Activated gamma-delta T cell treated with anti-CD3 and anti-CD28 coated beads, Interleukin-2, amount 50 U/mL, for 16 hours (primary cell): ENCODE measurements around the gene NUDT16.
A peak's percentile ranks its signal among the peaks of the same experiment; 100 is the strongest.
"Not testable (repeated sequence)": the region's sequence is repeated elsewhere in the genome, so short reads cannot be mapped to it uniquely, and the experiment has no call there.

ENCODE experiments used
- DNase-seq: peaks from one replicate; pipeline ENCODE4 v3.0.0-alpha.2; 2020; ENCODE audit warnings: low read depth

Gene NUDT16

DNA sequence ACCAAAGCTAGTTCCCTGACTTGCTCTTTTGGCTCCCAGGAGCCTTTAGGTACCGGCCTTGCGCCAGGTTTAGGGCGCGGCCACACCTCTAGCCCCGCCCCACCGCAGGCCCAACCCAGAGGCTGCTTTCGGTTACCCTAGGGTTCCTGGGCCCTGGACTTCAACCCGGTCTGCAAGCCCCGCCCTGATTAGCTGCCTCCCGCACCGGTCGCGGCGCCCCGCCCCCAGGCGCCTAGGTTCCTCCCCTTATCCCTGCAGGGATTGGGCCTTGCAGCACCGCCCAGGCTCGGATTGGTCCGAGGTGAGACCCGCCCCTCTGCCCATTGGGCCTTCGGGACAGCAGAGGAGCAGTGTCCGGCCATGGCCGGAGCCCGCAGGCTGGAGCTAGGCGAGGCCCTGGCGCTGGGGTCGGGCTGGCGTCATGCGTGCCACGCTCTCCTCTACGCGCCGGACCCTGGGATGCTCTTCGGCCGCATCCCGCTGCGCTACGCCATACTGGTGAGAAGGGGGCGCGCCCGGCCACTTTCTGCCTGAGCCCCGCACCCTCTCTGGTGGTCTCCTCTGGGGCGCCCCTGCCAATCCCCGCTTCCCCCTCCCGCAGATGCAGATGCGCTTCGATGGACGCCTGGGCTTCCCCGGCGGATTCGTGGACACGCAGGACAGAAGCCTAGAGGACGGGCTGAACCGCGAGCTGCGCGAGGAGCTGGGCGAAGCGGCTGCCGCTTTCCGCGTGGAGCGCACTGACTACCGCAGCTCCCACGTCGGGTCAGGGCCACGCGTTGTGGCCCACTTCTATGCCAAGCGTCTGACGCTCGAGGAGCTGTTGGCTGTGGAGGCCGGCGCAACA lies at the start of gene NUDT16:
Gene NUDT16, plus strand, starts transcription at position 330 of the 847 bp plus-strand sequence. Its CDS starts 31 bp downstream, at position 361.
- DNase-seq: peak; percentile 95

DNA sequence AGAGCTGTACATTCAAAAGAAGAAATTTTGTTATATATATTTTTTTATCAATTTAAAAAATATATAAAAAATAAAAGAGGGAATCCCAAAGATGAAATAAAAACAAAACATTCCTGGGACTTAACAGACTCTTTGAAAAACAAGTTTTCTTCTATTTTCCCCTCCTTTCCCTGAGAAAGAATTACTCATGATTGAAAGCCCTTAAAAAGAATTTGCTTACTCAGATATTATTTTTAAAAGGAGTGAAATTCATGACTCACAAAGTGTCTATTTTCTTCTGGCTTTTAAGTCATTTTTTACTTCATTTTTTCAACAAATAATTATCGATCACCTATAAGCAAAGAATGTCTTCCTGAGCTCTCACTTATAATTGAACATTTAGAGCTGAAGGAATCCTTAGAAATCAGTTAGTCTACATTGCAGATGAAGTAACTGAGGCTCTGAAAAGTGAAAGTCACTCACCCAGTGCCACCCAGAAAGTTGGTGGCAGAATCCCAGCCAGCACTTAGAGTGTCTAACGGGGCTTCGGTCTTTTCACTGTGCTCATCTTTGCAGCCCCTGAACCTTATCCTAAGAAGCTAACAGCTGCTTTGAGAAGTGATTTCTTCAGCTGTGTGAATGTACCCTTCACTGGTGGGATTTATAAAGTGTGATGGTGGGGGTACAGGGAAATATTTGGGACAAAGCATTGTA lies 42.5 kb upstream of the NUDT16 start:
- no peak for DNase-seq

DNA sequence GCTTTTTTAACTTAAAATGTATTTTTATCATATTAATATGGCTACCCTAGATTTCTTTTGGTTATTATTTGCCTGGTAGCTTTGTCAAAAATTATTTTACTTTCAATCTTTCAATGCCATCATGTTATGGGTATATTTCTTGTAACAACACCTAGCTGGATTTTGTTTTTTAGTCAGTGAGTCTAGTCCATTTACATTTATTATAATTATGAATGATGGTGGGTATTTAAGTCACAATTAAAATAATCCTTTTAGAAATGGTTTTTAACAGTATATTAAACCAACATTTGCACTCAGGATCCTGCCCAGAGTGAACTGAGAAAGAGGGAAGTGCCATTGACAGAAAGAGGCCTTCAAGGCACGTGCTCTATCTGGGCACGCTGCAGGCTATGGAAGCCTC lies 39.8 kb upstream of the NUDT16 start:
- no peak for DNase-seq

DNA sequence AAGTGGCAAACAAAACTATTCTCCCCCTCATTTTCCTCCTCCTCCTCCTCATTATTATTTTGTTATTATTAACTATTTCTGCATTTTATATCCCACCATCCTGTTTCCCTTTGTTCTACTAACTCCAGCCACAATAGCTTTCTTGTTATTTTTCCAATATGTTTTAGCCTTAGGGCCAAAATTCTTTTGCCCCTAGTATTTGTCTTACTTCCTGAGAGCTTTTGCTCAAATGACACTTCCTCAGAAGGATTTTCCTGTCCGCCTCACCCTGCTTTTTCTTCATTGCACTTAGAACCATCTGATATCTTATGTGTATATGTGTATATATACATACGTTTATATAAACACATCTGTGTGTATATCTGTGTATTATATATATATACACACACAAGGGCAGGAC lies 32.7 kb upstream of the NUDT16 start:
- no peak for DNase-seq

DNA sequence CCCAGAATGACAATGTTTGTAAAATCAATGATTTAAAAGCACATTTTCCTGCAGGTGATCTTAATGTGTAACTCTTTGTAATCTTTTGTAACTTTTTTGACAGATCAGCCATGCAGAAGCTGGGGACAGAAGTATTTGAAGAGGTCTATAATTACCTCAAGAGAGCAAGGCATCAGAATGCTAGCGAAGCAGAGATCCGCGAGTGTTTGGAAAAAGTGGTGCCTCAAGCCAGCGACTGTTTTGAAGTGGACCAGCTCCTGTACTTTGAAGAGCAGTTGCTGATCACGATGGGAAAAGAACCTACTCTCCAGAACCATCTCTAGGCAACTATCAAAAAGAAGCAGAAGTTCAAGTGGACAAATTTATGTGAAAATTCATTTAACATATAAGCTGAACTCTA lies 32.1 kb upstream of the NUDT16 start:
- no peak for DNase-seq

DNA sequence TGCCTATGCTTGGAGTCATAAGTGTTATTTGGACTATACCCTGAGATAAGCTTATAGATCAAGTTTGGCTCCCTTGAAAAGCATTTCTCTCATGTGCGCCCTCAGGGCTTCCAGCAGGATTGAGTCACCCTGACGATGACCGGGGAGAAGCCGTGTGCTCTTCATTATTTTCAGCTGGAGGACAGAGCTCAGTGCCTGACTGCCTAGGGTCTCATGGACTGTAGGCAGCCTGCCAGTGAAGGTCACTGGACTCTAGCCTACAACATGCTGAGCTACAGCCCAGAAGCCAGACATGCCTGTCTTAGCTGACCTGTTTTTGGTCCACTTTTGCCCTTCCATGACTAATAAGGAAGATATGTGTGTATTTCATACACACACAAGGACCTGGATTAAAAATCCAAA lies 31.6 kb upstream of the NUDT16 start:
- DNase-seq: no peak

DNA sequence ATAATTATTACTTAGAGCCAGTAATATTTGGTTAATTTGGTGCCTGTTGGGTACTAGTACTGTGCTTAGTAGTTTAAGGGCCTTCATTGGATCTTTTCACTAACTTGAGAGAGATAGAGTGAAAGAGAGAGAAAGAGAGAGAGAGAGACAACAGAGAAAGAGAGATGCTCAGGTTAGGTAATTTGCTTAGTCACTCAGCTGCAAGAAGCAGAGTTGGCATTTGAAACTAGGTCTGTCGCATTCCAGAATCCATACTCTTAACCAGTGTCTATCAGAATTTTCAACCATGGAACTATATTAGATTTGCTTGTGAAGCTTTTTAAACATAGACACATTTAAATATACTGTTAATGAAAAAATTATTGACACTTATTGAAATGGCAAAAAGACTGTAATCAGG lies 31.1 kb upstream of the NUDT16 start:
- DNase-seq: no peak

DNA sequence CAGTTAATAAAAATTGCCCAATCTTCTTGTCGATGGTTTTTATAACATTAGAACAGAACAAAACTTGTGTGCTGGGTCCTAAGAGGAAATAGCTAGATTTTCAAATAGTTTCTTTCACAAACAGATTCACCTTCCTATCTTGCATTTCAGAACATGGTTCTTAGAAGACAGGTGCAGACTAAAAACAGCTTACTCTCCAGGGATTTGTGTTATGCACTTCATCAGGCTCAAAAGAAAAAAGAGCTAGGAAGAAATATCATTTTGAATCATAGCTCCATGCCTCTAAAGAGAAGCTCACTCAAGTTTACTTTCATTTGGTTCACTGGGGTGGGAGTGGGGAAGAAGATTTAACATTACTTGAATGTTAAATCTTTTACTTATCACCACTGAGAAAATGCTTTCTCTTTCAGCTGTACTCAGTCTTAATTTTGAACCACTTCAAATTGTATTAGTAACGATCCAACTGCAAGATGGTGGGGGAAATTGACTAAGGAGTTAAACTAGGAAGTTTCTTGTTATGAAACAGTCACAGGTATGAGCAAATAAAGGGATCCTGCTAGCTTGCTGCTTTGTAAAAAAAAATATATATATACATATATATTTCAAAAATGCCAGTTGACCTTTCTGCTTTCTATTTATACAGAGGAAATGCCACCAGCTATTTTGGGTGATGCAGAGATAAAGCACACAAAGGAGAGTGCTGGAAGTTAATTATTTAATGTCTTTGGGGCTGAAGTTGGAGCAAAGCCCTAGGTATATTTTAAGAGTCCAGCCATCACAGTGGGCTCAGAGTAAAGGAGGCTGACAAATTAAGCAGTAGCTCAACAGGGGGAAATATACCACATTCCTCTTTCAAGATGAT lies 28.3 kb upstream of the NUDT16 start:
- no peak for DNase-seq

DNA sequence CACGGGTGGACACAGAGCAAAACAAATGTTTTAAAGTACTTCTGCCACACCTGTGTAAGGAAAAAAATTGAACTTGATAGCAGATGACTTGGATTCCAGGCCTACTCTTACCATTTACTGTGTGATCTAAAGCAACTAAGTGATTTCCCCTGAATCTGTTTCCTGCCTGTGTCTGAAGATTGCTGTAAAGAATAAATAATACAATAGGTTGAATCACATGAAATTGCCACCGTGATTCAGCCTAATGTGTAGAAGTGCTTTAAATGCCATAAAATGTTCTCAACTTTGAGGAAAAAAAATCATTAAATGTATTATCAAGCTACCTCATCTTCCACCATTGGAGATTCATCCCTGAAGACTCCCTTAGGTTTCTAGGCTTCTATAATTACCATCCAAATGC lies 27.6 kb upstream of the NUDT16 start:
- DNase-seq: no peak

DNA sequence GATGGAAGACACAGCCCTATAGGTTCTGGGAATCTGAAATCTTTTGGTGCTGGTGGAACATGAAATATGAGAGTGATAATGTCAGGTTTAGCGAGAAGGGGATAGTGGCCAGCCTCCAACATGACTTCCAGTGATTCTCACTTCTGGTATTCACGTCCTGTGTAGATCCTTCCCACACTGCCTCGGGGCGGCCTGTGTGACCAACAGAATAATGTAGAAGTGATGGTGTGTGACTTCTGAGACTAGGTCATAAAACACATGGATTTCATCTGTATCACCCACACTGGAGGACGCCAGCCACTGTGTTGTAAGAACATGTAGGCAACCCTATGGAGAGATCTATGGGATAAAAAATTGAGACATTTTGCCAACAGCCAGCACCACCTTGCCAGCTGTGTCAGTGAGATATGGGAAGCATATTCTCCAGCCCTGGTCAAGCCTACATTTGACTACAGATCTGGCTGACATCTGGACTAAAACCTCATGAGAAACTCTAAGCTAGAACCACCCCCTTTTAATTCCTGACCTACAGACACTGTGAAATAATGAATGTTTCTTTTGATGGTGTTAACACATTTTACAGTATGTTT lies 25.5 kb upstream of the NUDT16 start:
- DNase-seq: no peak

DNA sequence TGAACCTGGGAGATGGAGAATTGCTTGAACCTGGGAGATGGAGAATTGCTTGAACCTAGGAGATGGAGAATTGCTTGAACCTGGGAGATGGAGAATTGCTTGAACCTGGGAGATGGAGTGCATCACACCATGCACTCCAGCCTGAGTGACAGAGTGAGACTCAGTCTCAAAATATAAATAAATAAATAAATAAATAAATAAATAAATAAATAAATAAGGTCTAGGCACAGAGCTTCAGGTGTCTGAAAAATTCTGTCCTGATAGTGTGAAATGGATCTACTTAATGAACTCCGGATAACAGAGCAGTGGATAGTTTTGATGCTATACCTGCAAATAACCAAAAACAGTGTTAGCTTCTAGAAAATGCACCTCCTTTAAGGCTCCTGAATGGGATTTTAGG lies 24.3 kb upstream of the NUDT16 start:
- no peak for DNase-seq

DNA sequence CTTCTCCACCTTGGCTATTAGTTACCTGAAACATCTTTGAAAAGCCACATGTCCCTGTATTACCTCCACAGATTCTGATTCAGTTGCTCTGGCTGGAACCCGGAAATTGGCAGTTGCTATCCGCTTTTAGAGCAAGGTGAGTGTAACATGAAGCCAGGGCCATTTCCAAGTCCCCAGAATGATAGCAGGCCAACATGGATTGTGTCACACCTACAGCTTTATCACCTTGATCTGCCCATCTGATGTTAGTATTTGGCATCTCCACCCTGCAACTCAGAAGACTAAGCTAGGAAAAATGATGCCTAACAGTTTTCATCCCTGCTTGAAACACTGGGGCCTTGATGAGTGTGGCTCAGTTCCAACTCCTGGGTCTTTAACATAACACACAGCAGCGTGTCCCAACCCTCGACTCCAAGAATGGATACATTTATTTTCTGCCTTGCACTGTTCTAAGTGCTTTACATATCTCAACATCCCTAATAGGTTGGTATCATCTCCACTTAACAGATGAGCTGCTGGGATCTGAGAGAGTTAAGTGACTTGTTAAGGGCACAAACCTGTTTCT lies 21.3 kb upstream of the NUDT16 start:
- DNase-seq: no peak

DNA sequence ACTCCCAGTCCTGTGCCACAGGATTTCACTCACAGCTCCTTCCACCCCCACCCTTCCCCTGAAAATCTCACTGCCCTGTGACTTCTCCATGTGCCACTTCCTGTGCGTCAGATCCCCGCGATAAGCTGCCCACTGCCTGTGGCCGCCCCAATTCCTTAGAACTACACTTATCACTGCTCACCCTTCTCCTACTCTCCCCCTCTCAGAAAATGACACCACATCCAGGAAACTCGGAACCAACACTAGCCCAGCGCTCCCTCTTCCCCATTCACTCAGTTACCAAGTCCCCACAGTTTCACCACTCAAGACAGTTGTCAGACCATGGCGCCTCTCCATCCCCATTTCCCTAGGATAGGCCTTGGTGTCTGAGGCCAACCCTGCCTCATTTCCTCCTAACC lies 20.5 kb upstream of the NUDT16 start:
- DNase-seq: not testable (repeated sequence)

DNA sequence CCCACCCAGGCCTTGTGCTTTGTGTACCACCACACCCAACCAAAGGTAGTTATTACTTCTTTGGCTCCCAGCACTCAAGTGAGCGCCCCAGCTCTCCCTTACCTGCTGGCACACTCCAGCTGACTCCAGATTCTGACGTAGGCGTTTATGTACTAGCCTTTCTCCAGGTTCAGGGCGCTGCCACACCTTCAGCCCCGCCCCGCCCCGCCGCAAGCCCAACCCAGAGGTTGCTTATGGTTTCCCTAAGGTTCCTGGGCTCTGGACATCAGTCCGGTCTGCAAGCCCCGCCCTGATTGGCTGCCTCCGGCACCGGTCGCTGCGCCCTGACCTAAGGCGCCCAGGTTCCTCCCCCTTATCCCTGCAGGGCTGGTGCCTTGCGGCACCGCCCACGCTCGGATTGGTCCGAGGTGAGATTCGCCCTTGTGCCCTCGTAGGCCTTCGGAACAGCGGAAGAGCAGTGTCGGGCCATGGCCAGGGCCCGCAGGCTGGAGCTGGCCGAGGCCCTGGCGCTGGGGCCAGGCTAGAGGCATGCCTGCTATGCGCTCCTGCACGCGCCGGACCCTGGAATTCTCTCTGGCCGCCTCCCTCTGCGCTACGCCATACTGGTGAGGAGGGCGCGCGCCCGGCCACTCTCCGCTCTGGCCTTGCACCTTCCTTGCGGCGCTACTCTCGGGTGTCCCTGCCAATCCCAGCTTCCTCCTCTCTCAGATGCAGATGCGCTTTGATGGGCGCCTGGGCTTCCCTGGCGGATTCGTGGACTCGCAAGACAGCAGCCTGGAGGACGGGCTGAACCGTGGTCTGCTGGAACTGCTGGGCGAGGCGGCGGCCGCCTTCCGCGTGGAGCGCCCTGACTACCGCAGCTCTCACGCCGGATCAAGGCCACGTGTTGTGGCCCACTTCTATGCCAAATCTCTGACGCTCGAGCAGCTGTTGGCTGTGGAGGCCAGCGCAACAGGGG lies 19.8 kb upstream of the NUDT16 start:
- no peak for DNase-seq

DNA sequence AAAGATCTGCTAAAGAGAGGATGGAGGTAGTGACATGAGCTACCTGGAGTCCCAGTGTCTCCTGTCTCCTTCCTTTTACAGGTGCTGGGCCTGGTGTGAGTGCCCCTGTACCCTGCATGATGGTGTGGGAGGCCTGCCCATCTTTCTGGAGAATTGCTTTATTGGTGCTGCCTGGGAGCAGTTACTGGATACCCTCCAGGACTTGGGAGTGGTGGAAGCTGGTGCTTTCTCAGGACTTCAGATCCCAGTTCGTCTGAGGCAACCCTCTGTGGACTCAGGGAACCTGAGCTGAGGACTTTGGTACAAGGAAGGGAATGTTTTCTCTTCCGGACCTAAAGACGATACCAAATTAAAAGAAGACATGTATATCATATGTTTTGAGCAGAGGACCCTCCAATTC lies 18.3 kb upstream of the NUDT16 start:
- no peak for DNase-seq

DNA sequence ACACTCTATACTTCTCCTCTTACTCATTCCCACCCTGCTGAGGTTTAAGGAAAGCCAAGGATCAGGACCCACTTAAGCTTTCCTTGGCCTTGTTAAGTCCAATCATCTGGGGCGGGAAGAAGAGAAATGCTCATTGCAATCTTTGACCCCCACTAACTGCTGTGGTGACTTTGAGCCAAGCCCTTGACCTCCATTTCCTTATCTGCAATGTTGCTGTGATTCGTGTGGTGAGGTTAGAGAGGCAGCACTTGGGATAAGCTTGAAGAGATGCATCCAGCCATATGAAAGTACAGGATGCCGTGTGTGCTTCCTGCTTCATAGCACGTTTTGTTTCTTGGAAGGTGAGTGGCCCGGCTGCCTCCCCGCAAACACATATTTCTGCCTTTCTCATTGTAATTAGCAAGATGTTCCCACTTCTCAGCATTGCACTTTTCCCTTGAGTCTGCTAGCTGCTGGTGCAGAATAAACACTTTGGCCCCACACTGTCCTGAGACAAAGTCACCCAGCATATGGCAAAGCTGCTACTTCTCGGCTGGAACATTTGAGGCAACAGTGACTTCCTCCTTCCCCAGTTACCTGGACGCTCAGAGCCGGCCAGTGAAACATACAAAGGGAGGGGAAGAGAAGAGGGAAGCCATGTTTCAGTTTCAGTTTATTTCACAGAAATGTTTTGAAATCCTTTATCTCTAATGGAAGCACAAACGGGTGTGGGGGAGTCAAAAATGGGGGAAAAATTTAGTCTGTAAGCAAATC lies 10.5 kb upstream of the NUDT16 start:
- no peak for DNase-seq

DNA sequence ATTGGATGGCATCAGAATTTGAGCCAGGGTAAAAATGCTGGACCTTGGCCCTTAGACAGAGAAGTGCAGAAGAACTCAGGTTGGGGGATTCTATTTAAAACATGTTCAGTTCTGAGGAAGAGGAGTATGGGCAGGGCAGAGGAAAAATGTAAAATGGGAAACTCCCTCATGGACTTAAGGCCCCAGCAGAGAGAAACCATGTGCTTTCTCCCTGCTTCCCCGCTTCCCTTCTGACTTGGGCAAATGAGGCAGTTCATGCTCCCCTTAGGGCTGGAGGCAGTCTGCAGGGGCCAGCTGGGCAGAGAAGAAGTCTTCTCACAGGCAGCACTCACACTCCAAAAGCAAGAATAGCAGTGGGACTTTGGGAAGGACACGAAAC lies 9.9 kb upstream of the NUDT16 start:
- no peak for DNase-seq

DNA sequence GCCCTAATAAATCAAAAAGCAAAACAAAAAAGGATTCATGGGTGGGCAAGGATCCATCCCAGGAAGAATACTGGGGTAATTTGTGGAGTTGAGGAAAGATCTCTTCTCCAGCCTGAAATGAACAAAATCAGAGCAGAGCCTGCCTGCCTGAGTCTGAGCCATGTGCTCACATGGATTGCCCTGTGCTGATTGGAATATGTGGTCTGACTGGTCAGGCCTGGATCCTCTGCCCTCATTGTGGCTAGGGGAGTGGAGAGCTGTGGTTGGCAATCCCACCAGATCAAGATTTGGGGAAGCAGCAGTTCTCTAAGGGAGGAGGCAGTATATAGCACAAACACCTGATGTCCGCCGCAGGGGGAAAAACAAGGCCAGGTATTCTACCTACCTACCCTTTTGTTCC lies 6.8 kb upstream of the NUDT16 start:
- no peak for DNase-seq

DNA sequence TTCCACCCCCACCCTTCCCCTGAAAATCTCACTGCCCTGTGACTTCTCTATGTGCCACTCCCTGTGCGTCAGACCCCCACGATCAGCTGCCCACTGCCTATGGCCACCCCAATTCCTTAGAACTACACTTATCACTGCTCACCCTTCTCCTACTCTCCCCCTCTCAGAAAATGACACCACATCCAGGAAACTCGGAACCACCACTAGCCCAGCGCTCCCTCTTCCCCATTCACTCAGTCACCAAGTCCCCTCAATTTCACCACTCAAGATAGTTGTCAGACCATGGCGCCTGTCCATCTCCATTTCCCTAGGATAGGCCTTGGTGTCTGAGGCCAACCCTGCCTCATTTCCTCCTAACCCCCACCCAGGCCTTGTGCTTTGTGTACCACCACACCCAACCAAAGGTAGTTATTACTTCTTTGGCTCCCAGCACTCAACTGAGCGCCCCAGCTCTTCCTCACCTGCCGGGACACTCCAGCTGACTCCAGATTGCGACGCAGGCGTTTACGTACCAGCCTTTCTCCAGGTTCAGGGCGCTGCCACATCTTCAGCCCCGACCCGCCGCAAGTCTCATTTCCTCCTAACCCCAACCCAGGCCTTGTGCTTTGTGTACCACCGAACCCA lies 641 bp upstream of the NUDT16 start:
- DNase-seq: not testable (repeated sequence)
